Measurements from ENCODE around the gene FCMR. TPM values are rescaled to one million over a fixed set of nuclear protein-coding genes. Genes with fewer than 3 reads are reported as not detected.

FCMR gene
- total and polyA plus RNA-seq, 9 of the 15 experiments (the other 6 are each of a cell fraction or from before 2014, with no cell fraction given) = 0.11 to 0.82 (median 0.20) TPM; not detected in 5

DNA sequence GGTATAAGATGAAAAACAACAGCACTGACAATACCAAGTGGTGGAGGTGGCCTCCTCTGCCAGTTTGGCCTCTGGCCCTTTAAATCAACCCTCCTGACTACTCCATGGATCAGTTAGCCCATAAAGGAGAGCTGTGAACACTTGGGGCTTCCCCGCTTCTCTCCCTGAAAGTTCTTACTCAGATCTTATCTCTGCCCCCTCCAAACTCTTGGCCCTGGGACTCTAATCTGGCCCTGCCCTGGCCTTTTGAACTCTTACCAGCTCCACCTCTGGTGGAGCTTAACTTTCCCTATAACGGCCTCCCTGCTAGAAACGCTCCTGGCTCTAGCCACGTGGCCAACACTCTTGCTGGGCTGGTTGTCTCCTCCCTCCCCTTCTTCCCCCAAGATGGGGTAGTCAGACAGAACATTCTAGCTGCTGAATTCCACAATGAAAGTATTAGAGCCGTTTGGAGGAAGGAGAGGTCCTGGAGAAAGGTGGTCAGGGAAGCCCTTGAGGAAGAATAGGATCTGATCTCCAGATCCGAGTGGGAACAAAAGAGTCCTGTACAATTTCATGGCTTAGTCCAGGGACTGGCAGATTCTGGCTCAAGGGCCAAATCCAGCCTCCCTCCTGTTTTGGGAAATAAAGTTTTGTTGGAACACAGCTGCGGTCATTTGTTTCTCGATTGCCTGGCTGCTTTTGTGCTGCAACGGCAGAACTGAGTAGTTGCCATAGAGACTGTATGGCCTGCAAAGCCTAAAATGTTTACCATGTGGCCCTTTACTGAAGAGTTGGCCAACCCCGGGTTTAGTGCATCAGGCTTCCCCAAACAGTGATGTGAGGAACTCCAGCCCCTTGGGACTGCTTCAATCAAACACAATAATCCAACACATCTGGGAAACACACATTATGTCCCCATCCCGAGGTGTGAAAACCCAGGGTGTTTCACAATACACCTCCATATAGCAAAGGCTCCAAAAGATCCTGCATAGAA is 34.0 kb upstream of the FCMR start (continued):
- TF ChIP-seq, protein P1, sequence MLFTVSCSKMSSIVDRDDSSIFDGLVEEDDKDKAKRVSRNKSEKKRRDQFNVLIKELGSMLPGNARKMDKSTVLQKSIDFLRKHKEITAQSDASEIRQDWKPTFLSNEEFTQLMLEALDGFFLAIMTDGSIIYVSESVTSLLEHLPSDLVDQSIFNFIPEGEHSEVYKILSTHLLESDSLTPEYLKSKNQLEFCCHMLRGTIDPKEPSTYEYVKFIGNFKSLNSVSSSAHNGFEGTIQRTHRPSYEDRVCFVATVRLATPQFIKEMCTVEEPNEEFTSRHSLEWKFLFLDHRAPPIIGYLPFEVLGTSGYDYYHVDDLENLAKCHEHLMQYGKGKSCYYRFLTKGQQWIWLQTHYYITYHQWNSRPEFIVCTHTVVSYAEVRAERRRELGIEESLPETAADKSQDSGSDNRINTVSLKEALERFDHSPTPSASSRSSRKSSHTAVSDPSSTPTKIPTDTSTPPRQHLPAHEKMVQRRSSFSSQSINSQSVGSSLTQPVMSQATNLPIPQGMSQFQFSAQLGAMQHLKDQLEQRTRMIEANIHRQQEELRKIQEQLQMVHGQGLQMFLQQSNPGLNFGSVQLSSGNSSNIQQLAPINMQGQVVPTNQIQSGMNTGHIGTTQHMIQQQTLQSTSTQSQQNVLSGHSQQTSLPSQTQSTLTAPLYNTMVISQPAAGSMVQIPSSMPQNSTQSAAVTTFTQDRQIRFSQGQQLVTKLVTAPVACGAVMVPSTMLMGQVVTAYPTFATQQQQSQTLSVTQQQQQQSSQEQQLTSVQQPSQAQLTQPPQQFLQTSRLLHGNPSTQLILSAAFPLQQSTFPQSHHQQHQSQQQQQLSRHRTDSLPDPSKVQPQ (CRISPR knock-in tag; IDR thresholded peaks at IDR 0.05; ENCODE audit: borderline replicate concordance) = no peak
- TF ChIP-seq, protein P2, sequence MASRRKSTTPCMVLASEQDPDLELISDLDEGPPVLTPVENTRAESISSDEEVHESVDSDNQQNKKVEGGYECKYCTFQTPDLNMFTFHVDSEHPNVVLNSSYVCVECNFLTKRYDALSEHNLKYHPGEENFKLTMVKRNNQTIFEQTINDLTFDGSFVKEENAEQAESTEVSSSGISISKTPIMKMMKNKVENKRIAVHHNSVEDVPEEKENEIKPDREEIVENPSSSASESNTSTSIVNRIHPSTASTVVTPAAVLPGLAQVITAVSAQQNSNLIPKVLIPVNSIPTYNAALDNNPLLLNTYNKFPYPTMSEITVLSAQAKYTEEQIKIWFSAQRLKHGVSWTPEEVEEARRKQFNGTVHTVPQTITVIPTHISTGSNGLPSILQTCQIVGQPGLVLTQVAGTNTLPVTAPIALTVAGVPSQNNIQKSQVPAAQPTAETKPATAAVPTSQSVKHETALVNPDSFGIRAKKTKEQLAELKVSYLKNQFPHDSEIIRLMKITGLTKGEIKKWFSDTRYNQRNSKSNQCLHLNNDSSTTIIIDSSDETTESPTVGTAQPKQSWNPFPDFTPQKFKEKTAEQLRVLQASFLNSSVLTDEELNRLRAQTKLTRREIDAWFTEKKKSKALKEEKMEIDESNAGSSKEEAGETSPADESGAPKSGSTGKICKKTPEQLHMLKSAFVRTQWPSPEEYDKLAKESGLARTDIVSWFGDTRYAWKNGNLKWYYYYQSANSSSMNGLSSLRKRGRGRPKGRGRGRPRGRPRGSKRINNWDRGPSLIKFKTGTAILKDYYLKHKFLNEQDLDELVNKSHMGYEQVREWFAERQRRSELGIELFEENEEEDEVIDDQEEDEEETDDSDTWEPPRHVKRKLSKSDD (conservative IDR thresholded peaks at IDR 0.05; ENCODE audit: low read length) = no peak
- peak; percentile 92 for TF ChIP-seq L3MBTL2 (IDR thresholded peaks at IDR 0.05)
- TF ChIP-seq, protein P3, sequence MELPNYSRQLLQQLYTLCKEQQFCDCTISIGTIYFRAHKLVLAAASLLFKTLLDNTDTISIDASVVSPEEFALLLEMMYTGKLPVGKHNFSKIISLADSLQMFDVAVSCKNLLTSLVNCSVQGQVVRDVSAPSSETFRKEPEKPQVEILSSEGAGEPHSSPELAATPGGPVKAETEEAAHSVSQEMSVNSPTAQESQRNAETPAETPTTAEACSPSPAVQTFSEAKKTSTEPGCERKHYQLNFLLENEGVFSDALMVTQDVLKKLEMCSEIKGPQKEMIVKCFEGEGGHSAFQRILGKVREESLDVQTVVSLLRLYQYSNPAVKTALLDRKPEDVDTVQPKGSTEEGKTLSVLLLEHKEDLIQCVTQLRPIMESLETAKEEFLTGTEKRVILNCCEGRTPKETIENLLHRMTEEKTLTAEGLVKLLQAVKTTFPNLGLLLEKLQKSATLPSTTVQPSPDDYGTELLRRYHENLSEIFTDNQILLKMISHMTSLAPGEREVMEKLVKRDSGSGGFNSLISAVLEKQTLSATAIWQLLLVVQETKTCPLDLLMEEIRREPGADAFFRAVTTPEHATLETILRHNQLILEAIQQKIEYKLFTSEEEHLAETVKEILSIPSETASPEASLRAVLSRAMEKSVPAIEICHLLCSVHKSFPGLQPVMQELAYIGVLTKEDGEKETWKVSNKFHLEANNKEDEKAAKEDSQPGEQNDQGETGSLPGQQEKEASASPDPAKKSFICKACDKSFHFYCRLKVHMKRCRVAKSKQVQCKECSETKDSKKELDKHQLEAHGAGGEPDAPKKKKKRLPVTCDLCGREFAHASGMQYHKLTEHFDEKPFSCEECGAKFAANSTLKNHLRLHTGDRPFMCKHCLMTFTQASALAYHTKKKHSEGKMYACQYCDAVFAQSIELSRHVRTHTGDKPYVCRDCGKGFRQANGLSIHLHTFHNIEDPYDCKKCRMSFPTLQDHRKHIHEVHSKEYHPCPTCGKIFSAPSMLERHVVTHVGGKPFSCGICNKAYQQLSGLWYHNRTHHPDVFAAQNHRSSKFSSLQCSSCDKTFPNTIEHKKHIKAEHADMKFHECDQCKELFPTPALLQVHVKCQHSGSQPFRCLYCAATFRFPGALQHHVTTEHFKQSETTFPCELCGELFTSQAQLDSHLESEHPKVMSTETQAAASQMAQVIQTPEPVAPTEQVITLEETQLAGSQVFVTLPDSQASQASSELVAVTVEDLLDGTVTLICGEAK (IDR thresholded peaks at IDR 0.05) = peak; percentile 48; the same call in 1 of the 2 replicates
- TF ChIP-seq, protein P3 (CRISPR knock-in tag; IDR thresholded peaks at IDR 0.05) = no peak
- TF ChIP-seq, protein P4, sequence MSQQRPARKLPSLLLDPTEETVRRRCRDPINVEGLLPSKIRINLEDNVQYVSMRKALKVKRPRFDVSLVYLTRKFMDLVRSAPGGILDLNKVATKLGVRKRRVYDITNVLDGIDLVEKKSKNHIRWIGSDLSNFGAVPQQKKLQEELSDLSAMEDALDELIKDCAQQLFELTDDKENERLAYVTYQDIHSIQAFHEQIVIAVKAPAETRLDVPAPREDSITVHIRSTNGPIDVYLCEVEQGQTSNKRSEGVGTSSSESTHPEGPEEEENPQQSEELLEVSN (IDR thresholded peaks at IDR 0.05; ENCODE audit: borderline replicate concordance in 1 of 2, extremely low read depth in 1 of 2, insufficient read depth in 1 of 2, insufficient read length in 1 of 2, low read depth in 1 of 2, low read length in 1 of 2, poor library complexity in 1 of 2, severe bottlenecking in 1 of 2) = peak in 1 of 2 experiments; percentile 68
- no peak for TF ChIP-seq MYNN (IDR thresholded peaks at IDR 0.05)
- no peak for TF ChIP-seq MYNN (CRISPR knock-in tag; IDR thresholded peaks at IDR 0.05)
- TF ChIP-seq KLF10 (CRISPR knock-in tag; IDR thresholded peaks at IDR 0.05) = no peak
- TF ChIP-seq BMI1 (IDR thresholded peaks at IDR 0.05; ENCODE audit: low read length) = no peak

Data from K562 (cell line).